ENCODE data around the gene GLCCI1.

GRCh38 chr7:7934945-7935344 lies 33.7 kb upstream of the GLCCI1 start:
- TF ChIP-seq CTCF (IDR thresholded peaks at IDR 0.05): no peak
- no peak for TF ChIP-seq MYC (IDR thresholded peaks at IDR 0.05; ENCODE audit: borderline replicate concordance, low read length)
- TF ChIP-seq JUNB (IDR thresholded peaks at IDR 0.05): no peak
- no peak for TF ChIP-seq FOSL2 (IDR thresholded peaks at IDR 0.05)
- TF ChIP-seq FOSL2 (CRISPR knock-in tag; IDR thresholded peaks at IDR 0.05): no peak
- no peak for TF ChIP-seq CHD2 (IDR thresholded peaks at IDR 0.05; ENCODE audit: low read length, partially characterized antibody)
- no peak for TF ChIP-seq CBX8 (IDR thresholded peaks at IDR 0.05)
- TF ChIP-seq POLR2AphosphoS2 (conservative IDR thresholded peaks at IDR 0.05; ENCODE audit: low read length): no peak
- no peak for TF ChIP-seq TP53 (CRISPR knock-in tag; IDR thresholded peaks at IDR 0.05)
- no peak for TF ChIP-seq HMGXB4 (CRISPR knock-in tag; IDR thresholded peaks at IDR 0.05; ENCODE audit: borderline replicate concordance)
- TF ChIP-seq NFE2L2 (conservative IDR thresholded peaks at IDR 0.05; ENCODE audit: low read length): no peak
- TF ChIP-seq NR3C1 (IDR thresholded peaks at IDR 0.05): no peak
- TF ChIP-seq POLR2A (IDR thresholded peaks at IDR 0.05; ENCODE audit: low read length): no peak
- no peak for TF ChIP-seq JUN (IDR thresholded peaks at IDR 0.05)
